PC-9 (cell line): ENCODE data around the gene TRDN. TPM values are rescaled to one million over a fixed set of nuclear protein-coding genes. Genes with fewer than 3 reads are reported as not detected.
A peak's percentile ranks its signal among the peaks of the same experiment; 100 is the strongest.
"Not testable (repeated sequence)": the region's sequence is repeated elsewhere in the genome, so short reads cannot be mapped to it uniquely, and the experiment has no call there.

Source experiments
- BruUV-seq: library from RNA; stranded (reverse); fragments of 400-500 nt; replicated peaks from 2 replicates; lab custom pipeline; 2021; lab: Mats Ljungman, UMichigan
- CTCF ChIA-PET: fragments of 300-600 bp; sonication (Branson Sonifier 250); formaldehyde crosslinking; loops from one replicate; lab custom pipeline; 2022; ENCODE audit warnings: antibody characterized with exemption; lab: Charles Lee
- POLR2A ChIA-PET: fragments of 300-600 bp; sonication (Branson Sonifier 250); formaldehyde crosslinking; loops from one replicate; lab custom pipeline; 2022; ENCODE audit warnings: antibody characterized with exemption; ENCODE audit not compliant: unreplicated experiment; lab: Charles Lee
- DNase-seq, 2 experiments: peaks; one replicate each; pipeline versions ENCODE4 v3.0.0 to v3.0.0-alpha.2; 2015 to 2022; ENCODE audit warnings: mixed read lengths in 1 of 2
- H2AFZ ChIP-seq: fragments of 200-600 bp; sonication (generic); 2 replicates; pipeline ENCODE4 v1.8.1; 2017; ENCODE audit warnings: antibody characterized with exemption
- H3F3A ChIP-seq: fragments of 200-600 bp; sonication (generic); 2 replicates; pipeline ENCODE4 v1.8.1; 2017; ENCODE audit warnings: antibody characterized with exemption, mild to moderate bottlenecking, low read depth; ENCODE audit not compliant: insufficient read depth
- H3K27ac ChIP-seq: fragments of 200-600 bp; sonication (generic); 2 replicates; pipeline ENCODE4 v1.6.1; 2016; ENCODE audit warnings: mixed run types
- H3K27me3 ChIP-seq: fragments of 200-600 bp; sonication (generic); 2 replicates; pipeline ENCODE4 v1.6.1; 2016; ENCODE audit warnings: low read depth, mixed run types; ENCODE audit not compliant: insufficient read depth
- H3K36me3 ChIP-seq: fragments of 200-600 bp; sonication (generic); 2 replicates; pipeline ENCODE4 v1.6.1; 2016; ENCODE audit warnings: low read depth, mixed run types
- H3K4me1 ChIP-seq: fragments of 200-600 bp; sonication (generic); replicated peaks from 2 replicates; pipeline ENCODE4 v1.6.1; 2016; ENCODE audit warnings: mixed run types; ENCODE audit not compliant: insufficient read depth
- H3K4me2 ChIP-seq: fragments of 200-600 bp; sonication (generic); 2 replicates; pipeline ENCODE4 v1.6.1; 2017; ENCODE audit warnings: mixed run types
- H3K4me3 ChIP-seq: fragments of 200-600 bp; sonication (generic); 2 replicates; pipeline ENCODE4 v1.6.1; 2016; ENCODE audit warnings: mixed run types
- H3K79me2 ChIP-seq: fragments of 200-600 bp; sonication (generic); 2 replicates; pipeline ENCODE4 v1.6.1; 2017; ENCODE audit warnings: low read depth, mixed run types
- H3K9me2 ChIP-seq: fragments of 200-600 bp; sonication (generic); 2 replicates; pipeline ENCODE4 v1.8.1; 2017; ENCODE audit warnings: mild to moderate bottlenecking; ENCODE audit not compliant: insufficient read depth
- H3K9me3 ChIP-seq: fragments of 200-600 bp; sonication (generic); 2 replicates; pipeline ENCODE4 v1.8.1; 2016; ENCODE audit warnings: low read depth; ENCODE audit not compliant: insufficient read depth
- H4K20me1 ChIP-seq: fragments of 200-600 bp; sonication (generic); 2 replicates; pipeline ENCODE4 v1.8.1; 2017; ENCODE audit not compliant: insufficient read depth
- CTCF ChIP-seq: fragments of 200-600 bp; sonication (generic); conservative IDR thresholded peaks from 2 replicates; pipeline ENCODE4 v1.6.1; 2017; ENCODE audit warnings: mixed run types, antibody characterized with exemption, mild to moderate bottlenecking, moderate library complexity
- EZH2 ChIP-seq: fragments of 200-600 bp; sonication (generic); IDR thresholded peaks from 2 replicates; pipeline ENCODE4 v1.8.0; 2017; ENCODE audit warnings: antibody characterized with exemption, low read depth
- intact Hi-C: fragments of 100-400 bp; cut with micrococcal nuclease; formaldehyde crosslinking; loops from one replicate; pipeline ENCODE4 v1.10.0; 2022; ENCODE audit not compliant: unreplicated experiment
- total RNA-seq: library from RNA; stranded (reverse); gene quantifications from 2 replicates; pipeline ENCODE4 v1.2.3, GENCODE V29; 2021

The TRDN gene
- total RNA-seq, 1 experiment from 2014 or later = not detected

- TF ChIP-seq CTCF = peak; percentile 89
- TF ChIP-seq EZH2 = no peak
- CTCF ChIA-PET = no interaction called here
- POLR2A ChIA-PET = no interaction called here
- H3K9me3 ChIP-seq = no peaks in the 10 kb centered on the region
- no peak overlapping the region for H3K4me3 ChIP-seq
- no peak for DNase-seq
- H3F3A ChIP-seq = no peaks in the 10 kb centered on the region
- no peak overlapping the region for H3K27ac ChIP-seq
- no peaks in the 10 kb centered on the region for H3K36me3 ChIP-seq
- H3K27me3 ChIP-seq = no peaks in the 10 kb centered on the region
- no peak overlapping the region for H3K4me2 ChIP-seq
- H3K9me2 ChIP-seq = peaks cover 3% of the 10 kb centered on the region; the same call in 1 of the 2 replicates
- BruUV-seq = no TSS peak
- H2AFZ ChIP-seq = no peak overlapping the region
- no peaks in the 10 kb centered on the region for H4K20me1 ChIP-seq
- intact Hi-C loops = loop anchor here (1.0 to 2.0 kb wide), 3 partner anchors 370 to 586 kb away; no protein-coding TSS in a partner anchor
- no peaks in the 10 kb centered on the region for H3K4me1 ChIP-seq
- H3K79me2 ChIP-seq = no peaks in the 10 kb centered on the region
These were observed 319.9 kb downstream of the TRDN start for GRCh38 chr6:123316733-123317323.

- H3K4me2 ChIP-seq, H3K9me2 ChIP-seq, DNase-seq, H3K9me3 ChIP-seq, POLR2A ChIA-PET, H3F3A ChIP-seq, H3K27ac ChIP-seq, H4K20me1 ChIP-seq, H3K27me3 ChIP-seq, H3K4me1 ChIP-seq, H2AFZ ChIP-seq, H3K4me3 ChIP-seq, intact Hi-C loops, H3K79me2 ChIP-seq, BruUV-seq, CTCF ChIA-PET, H3K36me3 ChIP-seq: not testable (repeated sequence)
These were observed 322.3 kb downstream of the TRDN start for GRCh38 chr6:123314459-123314858.

GRCh38 chr6:123309130-123309529 lies 327.6 kb downstream of the TRDN start:
- Histone ChIP-seq H3K4me1 (no peaks in the 10 kb centered on the region), H3K9me2 (peaks cover 3% of the 10 kb centered on the region; the same call in 1 of the 2 replicates), H3K4me3 (no peak overlapping the region), H3K36me3 (no peaks in the 10 kb centered on the region), H3K79me2 (no peaks in the 10 kb centered on the region), H3K9me3 (no peaks in the 10 kb centered on the region), H3K27ac (no peak overlapping the region), H3K27me3 (no peaks in the 10 kb centered on the region), H4K20me1 (no peaks in the 10 kb centered on the region), H3F3A (no peaks in the 10 kb centered on the region), H3K4me2 (no peak overlapping the region), H2AFZ (no peak overlapping the region)
- CTCF ChIA-PET = no interaction called here
- POLR2A ChIA-PET = no interaction called here
- no peak for TF ChIP-seq EZH2
- TF ChIP-seq CTCF = no peak
- no peak for DNase-seq
- intact Hi-C loops = no loop called here
- no TSS peak for BruUV-seq

GRCh38 chr6:123306334-123306733 lies 330.4 kb downstream of the TRDN start:
- BruUV-seq = no TSS peak
- Histone ChIP-seq H3F3A (no peaks in the 10 kb centered on the region), H4K20me1 (no peaks in the 10 kb centered on the region), H3K27ac (no peak overlapping the region), H3K27me3 (no peaks in the 10 kb centered on the region), H3K4me1 (no peaks in the 10 kb centered on the region), H3K9me3 (no peaks in the 10 kb centered on the region), H2AFZ (no peak overlapping the region), H3K79me2 (no peaks in the 10 kb centered on the region), H3K4me2 (no peak overlapping the region), H3K36me3 (no peaks in the 10 kb centered on the region), H3K4me3 (no peak overlapping the region), H3K9me2 (no peaks in the 10 kb centered on the region)
- ChIA-PET CTCF (no interaction called here), POLR2A (no interaction called here)
- no peak for TF ChIP-seq EZH2
- TF ChIP-seq CTCF = no peak
- intact Hi-C loops = no loop called here
- DNase-seq = no peak
